Upper lobe of left lung (tissue), 4 donors: ENCODE data around the gene LENG1.

Source experiments
- CTCF ChIP-seq, 6 experiments: fragments of 450-650 bp in 4 of 6; fragments of 200-600 bp in 2 of 6; sonication (generic) in 2 of 6; IDR thresholded peaks; one replicate each; pipeline ENCODE4 v1.5.1; 2016 to 2019; ENCODE audit warnings: antibody characterized with exemption in 6 of 6
- EP300 ChIP-seq, 4 donors: sonication (generic); formaldehyde crosslinking; IDR thresholded peaks; one replicate each; pipeline ENCODE4 v1.5.1; 2017; ENCODE audit warnings: antibody characterized with exemption in 4 of 4, control low read depth in 2 of 4
- POLR2A ChIP-seq, 4 donors: fragments of 450-650 bp; IDR thresholded peaks; one replicate each; pipeline ENCODE4 v1.5.1; 2016 to 2017; ENCODE audit warnings: antibody characterized with exemption in 4 of 4, mild to moderate bottlenecking in 2 of 4
- POLR2AphosphoS5 ChIP-seq, 2 donors: sonication (generic); formaldehyde crosslinking; IDR thresholded peaks; one replicate each; pipeline ENCODE4 v1.5.1; 2017; ENCODE audit warnings: antibody characterized with exemption in 2 of 2

GRCh38 chr19:54201172-54201701 is 41.7 kb upstream of the LENG1 start:
- TF ChIP-seq CTCF (IDR thresholded peaks at IDR 0.05), result no peak
- TF ChIP-seq POLR2A (IDR thresholded peaks at IDR 0.05), result no peak
- no peak for TF ChIP-seq POLR2AphosphoS5 (IDR thresholded peaks at IDR 0.05)
- TF ChIP-seq EP300 (IDR thresholded peaks at IDR 0.05), result no peak
